Epithelial cell of proximal tubule (primary cell): ENCODE data around the gene ASCL5. TPM values are rescaled to one million over a fixed set of nuclear protein-coding genes. Genes with fewer than 3 reads are reported as not detected.

Source experiments
- DNase-seq: peaks from one replicate; pipeline ENCODE4 v3.0.0-alpha.2; 2011; ENCODE audit warnings: low read depth
- H3K4me3 ChIP-seq: 2 replicates; pipeline ENCODE4 v1.5.1; 2011; ENCODE audit warnings: low read depth, mild to moderate bottlenecking, low read length
- CTCF ChIP-seq: conservative IDR thresholded peaks from 2 replicates; pipeline ENCODE4 v1.5.1; 2012; ENCODE audit warnings: low read depth, mild to moderate bottlenecking, low read length
- total RNA-seq: library from RNA; depleted of rRNA; stranded (reverse); fragments of >200 nt; gene quantifications from 2 replicates; pipeline ENCODE4 v1.2.3, GENCODE V29; 2015

The ASCL5 gene
- total RNA-seq, 1 donor from 2014 or later: not detected

- DNase-seq: no peak
- H3K4me3 ChIP-seq: no peak overlapping the region
- no peak for TF ChIP-seq CTCF
These were observed 15.8 kb downstream of the ASCL5 start for GRCh38 chr1:201111156-201111555.

DNA sequence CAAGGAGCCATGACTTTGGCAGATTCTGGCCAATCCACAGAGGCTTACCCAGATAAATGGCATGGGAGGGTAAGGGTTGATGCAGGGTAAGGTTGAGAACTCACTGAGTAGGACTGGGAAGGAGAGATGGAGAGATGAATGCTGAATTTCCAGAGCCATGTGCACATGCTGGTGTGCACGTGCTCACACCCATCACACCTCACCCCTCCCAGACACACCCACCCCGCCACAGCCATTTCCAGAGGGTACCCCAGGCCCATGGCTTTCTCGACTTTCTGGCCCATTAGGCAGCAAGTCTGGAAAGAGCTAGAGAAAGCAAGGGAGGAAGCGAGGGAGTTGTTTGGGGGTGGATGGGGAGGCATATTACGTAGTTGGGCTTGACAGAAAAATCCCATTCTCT is 16.4 kb downstream of the ASCL5 start:
- no peak for DNase-seq
- TF ChIP-seq CTCF: no peak
- H3K4me3 ChIP-seq: no peak overlapping the region

GRCh38 chr1:201110138-201110537 is 16.8 kb downstream of the ASCL5 start:
- DNase-seq: no peak
- H3K4me3 ChIP-seq: no peak overlapping the region
- no peak for TF ChIP-seq CTCF

- no peak for TF ChIP-seq CTCF
- no peak for DNase-seq
- no peak overlapping the region for H3K4me3 ChIP-seq
These were observed 17.3 kb downstream of the ASCL5 start for GRCh38 chr1:201109651-201110050.

GRCh38 chr1:201108614-201109013 is 18.4 kb downstream of the ASCL5 start:
- DNase-seq: no peak
- H3K4me3 ChIP-seq: no peak overlapping the region
- no peak for TF ChIP-seq CTCF

DNA sequence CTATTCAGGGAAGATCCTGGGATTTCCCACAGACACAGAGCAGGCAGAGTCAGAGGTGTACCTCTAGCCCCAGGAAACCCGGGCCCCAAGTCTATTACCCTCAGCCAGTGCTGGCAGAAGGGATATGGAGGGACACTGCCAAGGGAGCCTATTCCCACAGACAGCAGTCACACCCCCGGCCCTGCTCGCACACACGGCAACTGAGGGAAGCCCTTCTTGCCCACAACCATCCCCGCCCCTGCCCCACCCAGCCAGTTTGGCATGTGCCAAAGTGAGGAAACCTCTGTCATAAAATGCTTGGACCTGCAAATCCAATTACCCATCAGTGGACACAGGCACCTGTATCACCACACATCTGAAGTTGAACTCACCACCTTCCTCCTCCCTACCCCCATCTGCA is 21.3 kb downstream of the ASCL5 start:
- H3K4me3 ChIP-seq: no peak overlapping the region
- TF ChIP-seq CTCF: no peak
- no peak for DNase-seq

DNA sequence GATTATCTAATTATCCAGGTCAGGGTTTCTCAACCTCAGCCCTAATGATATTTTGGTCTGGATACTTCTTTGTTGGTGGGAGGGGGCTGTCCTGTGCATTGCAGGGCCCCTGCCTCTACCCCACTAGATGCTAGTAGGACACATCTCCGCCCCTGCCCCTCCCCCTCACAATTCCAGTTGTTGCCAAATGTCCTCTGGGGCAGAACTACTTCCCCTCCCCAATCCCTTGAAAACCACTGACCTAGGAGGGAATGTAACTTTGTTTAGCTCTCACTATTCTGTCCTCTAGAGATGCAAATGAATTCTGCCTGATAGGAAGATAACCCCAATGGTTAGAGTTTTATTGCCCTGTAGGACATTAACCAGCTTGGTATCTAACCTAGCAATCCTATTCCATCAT is 22.8 kb downstream of the ASCL5 start:
- no peak for DNase-seq
- no peak overlapping the region for H3K4me3 ChIP-seq
- no peak for TF ChIP-seq CTCF
